Esophagus (tissue), 2 donors: ENCODE data around the gene KDM1B. TPM values are rescaled to one million over a fixed set of nuclear protein-coding genes. Genes with fewer than 3 reads are reported as not detected.

Experiments
- H3K27ac ChIP-seq, 2 donors: one replicate each; pipeline ENCODE4 v1.5.1; 2013; ENCODE audit warnings: low read depth in 2 of 2, mild to moderate bottlenecking in 2 of 2, inconsistent platforms in 1 of 2, low read length in 1 of 2, moderate library complexity in 1 of 2
- H3K27me3 ChIP-seq, 2 donors: one replicate each; pipeline ENCODE4 v1.6.1; 2013; ENCODE audit warnings: low read length in 2 of 2, control low read depth in 1 of 2, mild to moderate bottlenecking in 1 of 2; ENCODE audit not compliant: insufficient read depth in 2 of 2, control insufficient read depth in 1 of 2
- H3K36me3 ChIP-seq, 2 donors: one replicate each; pipeline ENCODE4 v1.6.1; 2013; ENCODE audit warnings: low read length in 1 of 2; ENCODE audit not compliant: control insufficient read depth in 2 of 2, insufficient read depth in 2 of 2
- H3K4me1 ChIP-seq, 2 donors: one replicate each; pipeline ENCODE4 v1.6.1; 2013; ENCODE audit warnings: low read length in 1 of 2; ENCODE audit not compliant: control insufficient read depth in 2 of 2, insufficient read depth in 2 of 2
- H3K4me3 ChIP-seq, 2 donors: one replicate each; pipeline ENCODE4 v1.5.1; 2013; ENCODE audit warnings: low read length in 2 of 2, mild to moderate bottlenecking in 2 of 2, low read depth in 1 of 2, moderate library complexity in 1 of 2
- H3K9me3 ChIP-seq, 2 donors: one replicate each; pipeline ENCODE4 v1.6.1; 2013; ENCODE audit warnings: mild to moderate bottlenecking in 2 of 2, low read depth in 1 of 2, low read length in 1 of 2, moderate library complexity in 1 of 2; ENCODE audit not compliant: control insufficient read depth in 2 of 2, insufficient read depth in 1 of 2
- WGBS, 2 donors: extraction: QIAGEN DNeasy Blood & Tissue Kit; methylation state at CpG; one replicate each; pipeline ENCODE4 v1.1.7; 2013; 5-methylcytosine and 5-hydroxymethylcytosine counted together
- polyA plus RNA-seq, 2 donors: library from polyadenylated mRNA; stranded (reverse); fragments of 200-250 nt; gene quantifications; one replicate each; pipeline ENCODE4 v1.2.3, GENCODE V29; 2013
- donor health status: healthy with polysubstance abuse.
- donor health status: Bipolar disorder and iron deficiency.

The KDM1B gene
- polyA plus RNA-seq, 2 donors: 2.5 to 6.2 TPM

- 83 to 99% methylated on average over 3 of the region's 3 CpGs for WGBS, 2 donors
- no peak overlapping the region for H3K4me3 ChIP-seq
- no peaks in the 10 kb centered on the region for H3K36me3 ChIP-seq
- H3K27me3 ChIP-seq: no peaks in the 10 kb centered on the region
- no peaks in the 10 kb centered on the region for H3K9me3 ChIP-seq
- H3K27ac ChIP-seq: no peak overlapping the region
- H3K4me1 ChIP-seq: no peaks in the 10 kb centered on the region
These were observed 80.3 kb downstream of the KDM1B start for GRCh38 chr6:18235524-18235923.

- WGBS, 2 donors: 93 to 98% methylated on average over 1 of the region's 1 CpG
- H3K4me1 ChIP-seq: peaks cover 0 to 2% of the 10 kb centered on the region in 2 donors
- H3K9me3 ChIP-seq: no peaks in the 10 kb centered on the region
- H3K36me3 ChIP-seq: no peaks in the 10 kb centered on the region
- no peak overlapping the region for H3K4me3 ChIP-seq
- H3K27me3 ChIP-seq: no peaks in the 10 kb centered on the region
- H3K27ac ChIP-seq: no peak overlapping the region
These were observed 81.9 kb downstream of the KDM1B start for GRCh38 chr6:18237167-18237566.

GRCh38 chr6:18240230-18240629, 85.0 kb downstream of the KDM1B start:
- Histone ChIP-seq H3K36me3 (no peaks in the 10 kb centered on the region), H3K27ac (no peak overlapping the region), H3K27me3 (no peaks in the 10 kb centered on the region), H3K4me1 (peaks cover 0 to 2% of the 10 kb centered on the region in 2 donors), H3K9me3 (no peaks in the 10 kb centered on the region), H3K4me3 (no peak overlapping the region)
- 69 to 72% methylated on average over 2 of the region's 2 CpGs for WGBS, 2 donors

- Histone ChIP-seq H3K27me3 (no peaks in the 10 kb centered on the region), H3K9me3 (no peaks in the 10 kb centered on the region), H3K36me3 (no peaks in the 10 kb centered on the region), H3K4me1 (peaks cover 0 to 2% of the 10 kb centered on the region in 2 donors), H3K4me3 (no peak overlapping the region), H3K27ac (no peak overlapping the region)
- 32 to 58% methylated on average over 1 of the region's 1 CpG for WGBS, 2 donors
These were observed 86.2 kb downstream of the KDM1B start for GRCh38 chr6:18241208-18242038.

GRCh38 chr6:18242062-18242851, 87.0 kb downstream of the KDM1B start:
- H3K36me3 ChIP-seq: no peaks in the 10 kb centered on the region
- WGBS, 2 donors: 82 to 88% methylated on average over 11 of the region's 11 CpGs
- H3K9me3 ChIP-seq: no peaks in the 10 kb centered on the region
- peaks cover 0 to 2% of the 10 kb centered on the region in 2 donors for H3K4me1 ChIP-seq
- no peak overlapping the region for H3K4me3 ChIP-seq
- no peak overlapping the region for H3K27ac ChIP-seq
- H3K27me3 ChIP-seq: no peaks in the 10 kb centered on the region

GRCh38 chr6:18243302-18243893, 88.2 kb downstream of the KDM1B start:
- H3K4me1 ChIP-seq: peaks cover 0 to 2% of the 10 kb centered on the region in 2 donors

GRCh38 chr6:18244251-18244650, 89.0 kb downstream of the KDM1B start:
- no peaks in the 10 kb centered on the region for H3K9me3 ChIP-seq
- no peaks in the 10 kb centered on the region for H3K36me3 ChIP-seq
- H3K4me3 ChIP-seq: no peak overlapping the region
- 92 to 93% methylated on average over 2 of the region's 2 CpGs for WGBS, 2 donors
- peaks cover 0 to 2% of the 10 kb centered on the region in 2 donors for H3K4me1 ChIP-seq
- H3K27me3 ChIP-seq: no peaks in the 10 kb centered on the region
- no peak overlapping the region for H3K27ac ChIP-seq

More at GRCh38 chr6:18243302-18243893, 88.2 kb downstream of the KDM1B start:
- Histone ChIP-seq H3K27ac (no peak overlapping the region), H3K9me3 (no peaks in the 10 kb centered on the region), H3K36me3 (no peaks in the 10 kb centered on the region), H3K4me3 (no peak overlapping the region), H3K27me3 (no peaks in the 10 kb centered on the region)
- 69 to 86% methylated on average over 3 of the region's 3 CpGs for WGBS, 2 donors

GRCh38 chr6:18245079-18245478, 89.9 kb downstream of the KDM1B start:
- H3K36me3 ChIP-seq: no peaks in the 10 kb centered on the region
- H3K4me3 ChIP-seq: no peak overlapping the region
- WGBS, 2 donors: 84 to 88% methylated on average over 1 of the region's 1 CpG
- no peak overlapping the region for H3K27ac ChIP-seq
- peaks cover 0 to 2% of the 10 kb centered on the region in 2 donors for H3K4me1 ChIP-seq
- H3K27me3 ChIP-seq: no peaks in the 10 kb centered on the region
- H3K9me3 ChIP-seq: no peaks in the 10 kb centered on the region

GRCh38 chr6:18245642-18246041, 90.4 kb downstream of the KDM1B start:
- no peaks in the 10 kb centered on the region for H3K9me3 ChIP-seq
- H3K4me3 ChIP-seq: no peak overlapping the region
- no peak overlapping the region for H3K27ac ChIP-seq
- H3K36me3 ChIP-seq: no peaks in the 10 kb centered on the region
- no peaks in the 10 kb centered on the region for H3K27me3 ChIP-seq
- 74 to 79% methylated on average over 7 of the region's 7 CpGs for WGBS, 2 donors
- H3K4me1 ChIP-seq: peaks cover 0 to 2% of the 10 kb centered on the region in 2 donors
